CMK (cell line): Measurements from ENCODE around the gene ABL1.
"Not testable (repeated sequence)": the region's sequence is repeated elsewhere in the genome, so short reads cannot be mapped to it uniquely, and the experiment has no call there.

Experiments
- DNase-seq: peaks from one replicate; pipeline ENCODE4 v3.0.0-alpha.2; 2010; ENCODE audit warnings: low read depth

The ABL1 gene

DNA sequence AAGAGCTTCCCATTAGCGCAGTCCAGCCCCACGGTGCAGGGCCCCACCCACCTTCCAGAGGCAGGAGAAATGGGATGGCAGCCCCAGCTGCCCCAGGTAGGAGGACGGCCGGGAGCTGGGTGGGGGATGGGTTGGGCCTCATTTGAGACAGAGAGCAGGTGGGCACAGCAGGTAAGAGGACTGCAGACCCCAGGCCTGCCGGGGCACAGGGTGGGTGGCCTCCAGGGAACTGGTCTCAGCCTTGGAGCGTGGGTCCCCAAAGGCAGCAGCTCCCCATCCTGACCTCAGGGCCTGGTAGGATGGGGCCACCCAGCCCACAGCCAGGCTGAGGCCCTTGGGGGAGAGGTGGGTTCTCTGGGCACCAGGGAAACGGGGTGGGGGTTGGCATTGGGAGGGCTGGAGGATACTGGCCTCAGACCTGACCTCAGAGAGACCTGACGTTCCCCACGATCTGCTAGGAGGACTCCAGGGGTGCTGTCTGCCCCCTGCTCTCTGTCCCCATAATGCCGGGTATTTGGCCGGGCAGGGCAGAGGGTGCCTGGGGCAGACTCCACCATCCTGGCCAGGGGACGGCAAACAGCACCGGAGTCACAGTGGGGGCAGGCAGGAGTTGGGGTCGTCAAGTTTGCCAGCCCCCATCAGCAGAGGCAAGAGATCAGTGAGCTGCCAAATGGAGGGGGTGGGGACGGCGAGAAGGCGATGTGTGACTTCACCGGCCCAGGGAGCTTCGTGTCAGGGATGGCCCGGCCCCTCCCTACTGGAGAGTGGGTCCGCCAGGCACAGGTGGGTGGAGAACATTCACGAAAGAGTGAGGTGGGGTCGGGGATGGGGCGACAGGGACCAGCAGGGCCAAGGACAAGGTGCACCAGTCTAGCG lies 68.4 kb downstream of the ABL1 start:
- no peak for DNase-seq

DNA sequence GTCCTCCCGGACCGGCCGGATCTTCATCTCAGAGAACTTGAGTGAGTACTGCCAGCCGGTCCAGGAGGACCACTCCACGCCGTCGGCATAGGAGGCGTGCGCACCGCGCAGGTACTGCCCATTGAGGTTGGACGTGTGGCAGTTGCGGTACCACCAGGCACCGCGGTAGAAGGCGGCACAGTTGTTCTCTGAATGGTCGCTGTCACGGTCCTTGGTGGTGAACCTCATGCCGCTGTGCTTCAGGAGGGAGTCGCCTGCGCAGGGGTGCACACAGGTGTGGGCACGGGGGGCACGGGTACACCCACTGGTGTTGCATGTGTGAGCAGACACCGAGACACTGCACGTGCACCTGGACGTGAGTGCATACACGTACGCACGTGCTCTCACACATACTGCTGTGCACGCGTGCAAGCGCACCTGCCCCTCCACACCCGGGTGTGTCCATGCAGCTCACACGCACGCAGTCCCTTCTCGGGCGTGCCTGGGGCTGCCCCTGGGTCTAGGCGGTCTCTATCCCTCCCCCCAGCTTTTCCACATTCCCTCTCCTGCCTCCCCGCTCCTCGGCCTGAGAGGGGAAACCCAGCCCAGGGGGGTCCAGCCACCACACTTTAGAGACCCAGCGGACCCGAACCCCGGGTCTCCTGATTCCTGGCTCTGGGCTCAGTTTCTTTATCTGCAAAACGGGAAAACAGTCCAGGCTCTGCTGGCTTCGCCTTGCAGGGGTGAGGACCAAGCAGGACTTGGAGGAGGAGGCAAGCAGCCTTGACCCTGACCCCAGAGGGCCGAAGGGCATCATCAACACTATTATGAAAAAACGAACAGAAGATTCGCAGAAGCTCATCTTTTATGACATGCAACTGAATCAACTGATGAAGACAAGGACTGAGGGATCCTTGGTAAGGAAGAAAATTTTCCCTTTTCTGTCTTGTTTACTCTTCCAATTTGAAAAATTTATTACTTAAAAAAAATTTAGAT lies 69.3 kb downstream of the ABL1 start:
- no peak for DNase-seq

DNA sequence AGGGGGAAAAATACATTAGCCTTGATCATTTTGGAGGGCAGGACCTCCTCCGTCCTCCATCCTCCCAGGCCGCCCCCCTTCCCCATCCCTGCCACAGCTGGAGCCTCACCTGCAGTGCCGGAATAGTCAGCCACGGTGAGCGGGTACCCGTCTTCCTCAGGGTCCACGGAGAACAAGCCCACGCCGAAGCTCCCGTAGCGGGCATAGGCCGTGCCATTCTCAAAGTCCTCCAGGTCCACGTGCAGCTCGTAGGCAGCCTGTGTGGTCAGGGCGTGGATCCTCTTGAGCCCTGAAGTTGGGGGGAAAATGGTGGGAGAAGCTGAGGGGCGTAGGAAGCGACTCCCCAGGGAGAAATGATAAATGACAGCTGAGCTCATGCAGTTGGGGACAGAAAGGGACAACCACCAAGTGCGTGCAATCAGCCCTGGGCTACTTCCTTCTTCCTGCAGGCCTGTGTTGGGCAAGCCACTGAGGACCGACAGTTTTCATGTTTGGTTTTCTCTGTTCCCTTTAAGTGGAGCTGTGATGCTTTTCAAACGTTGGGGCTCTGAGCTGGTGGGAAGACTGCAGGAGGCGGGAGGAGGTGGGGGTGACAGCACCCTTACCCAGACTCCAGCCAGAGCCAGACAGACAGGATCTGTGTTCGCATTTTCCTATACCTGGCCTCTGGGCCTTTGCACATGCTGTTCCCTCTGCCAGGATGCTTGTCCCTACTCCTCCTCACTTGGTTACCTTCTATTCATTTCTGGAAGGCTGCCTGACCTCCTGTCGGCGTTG lies 70.3 kb downstream of the ABL1 start:
- DNase-seq, result no peak

DNA sequence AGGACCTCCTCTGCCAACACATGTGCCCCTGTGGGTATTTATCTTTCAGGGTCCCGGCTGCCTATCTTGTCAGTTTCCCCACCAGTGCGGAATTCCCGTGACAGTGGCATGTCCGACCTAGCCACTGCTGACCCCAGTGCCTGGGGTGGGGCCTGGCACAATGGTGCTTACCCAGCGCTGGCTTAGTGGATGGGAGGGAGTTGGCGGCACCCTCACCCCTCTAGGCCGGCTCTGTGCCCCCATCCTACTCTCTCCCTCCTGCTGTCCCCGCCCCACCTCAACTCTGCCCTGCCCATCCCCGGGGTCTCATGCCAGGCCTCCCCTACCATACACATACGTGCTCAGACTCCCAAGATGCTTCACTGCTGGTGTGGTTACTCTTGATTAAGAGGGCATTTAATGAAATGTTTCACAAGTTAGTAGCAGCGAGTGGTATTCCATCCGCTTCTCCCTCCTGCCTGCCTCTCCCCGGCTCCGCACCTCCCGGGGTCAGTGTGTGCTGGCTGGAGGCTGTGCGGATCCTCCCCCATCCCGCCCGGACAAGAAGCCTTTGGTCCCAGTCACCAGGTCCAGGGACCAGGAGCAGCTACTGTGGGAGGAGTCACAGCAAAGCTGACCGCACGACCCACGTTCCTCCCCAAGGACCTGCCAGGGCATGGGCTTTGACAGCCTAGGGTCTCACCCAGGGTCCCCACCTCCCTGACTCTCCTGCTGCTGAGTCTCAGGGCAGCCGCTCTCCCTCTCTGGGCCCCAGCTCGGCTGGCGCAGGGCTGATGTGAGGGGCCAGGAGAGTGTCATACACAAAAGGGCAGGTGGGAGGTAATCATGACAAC lies 71.1 kb downstream of the ABL1 start:
- DNase-seq, result no peak

DNA sequence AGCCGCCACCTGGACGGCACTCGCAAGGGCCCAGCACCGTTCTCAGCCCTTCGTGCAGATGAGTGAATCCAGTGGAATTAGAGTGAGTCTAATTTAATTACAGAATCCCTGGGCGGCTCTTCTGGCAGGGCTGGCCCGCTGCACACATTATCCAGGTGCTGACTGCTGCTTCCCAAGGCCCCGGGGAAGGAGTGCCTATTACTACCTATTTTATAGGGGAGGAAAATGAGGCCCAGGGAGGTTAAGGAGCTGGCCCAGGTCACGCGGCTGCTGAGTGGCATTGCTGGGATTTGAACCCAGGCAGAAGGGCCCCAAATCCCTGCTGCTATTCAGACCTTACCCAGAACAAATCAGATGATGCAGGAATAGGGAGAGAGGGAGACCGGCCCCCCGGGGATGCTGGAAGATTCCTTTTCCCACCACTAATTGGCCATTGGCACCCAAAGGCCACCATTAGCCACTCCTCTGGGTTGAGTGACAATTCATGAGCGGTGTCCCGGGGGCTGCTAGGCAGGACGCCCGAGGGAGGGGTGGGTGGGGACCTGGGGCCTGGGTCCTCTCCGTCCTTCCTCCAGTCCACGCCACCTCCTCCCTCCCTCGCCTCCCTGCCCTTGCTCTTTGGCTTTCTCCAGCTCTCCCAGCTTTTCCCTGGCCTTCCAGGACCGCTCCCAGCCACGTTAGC lies 71.8 kb downstream of the ABL1 start:
- no peak for DNase-seq

DNA sequence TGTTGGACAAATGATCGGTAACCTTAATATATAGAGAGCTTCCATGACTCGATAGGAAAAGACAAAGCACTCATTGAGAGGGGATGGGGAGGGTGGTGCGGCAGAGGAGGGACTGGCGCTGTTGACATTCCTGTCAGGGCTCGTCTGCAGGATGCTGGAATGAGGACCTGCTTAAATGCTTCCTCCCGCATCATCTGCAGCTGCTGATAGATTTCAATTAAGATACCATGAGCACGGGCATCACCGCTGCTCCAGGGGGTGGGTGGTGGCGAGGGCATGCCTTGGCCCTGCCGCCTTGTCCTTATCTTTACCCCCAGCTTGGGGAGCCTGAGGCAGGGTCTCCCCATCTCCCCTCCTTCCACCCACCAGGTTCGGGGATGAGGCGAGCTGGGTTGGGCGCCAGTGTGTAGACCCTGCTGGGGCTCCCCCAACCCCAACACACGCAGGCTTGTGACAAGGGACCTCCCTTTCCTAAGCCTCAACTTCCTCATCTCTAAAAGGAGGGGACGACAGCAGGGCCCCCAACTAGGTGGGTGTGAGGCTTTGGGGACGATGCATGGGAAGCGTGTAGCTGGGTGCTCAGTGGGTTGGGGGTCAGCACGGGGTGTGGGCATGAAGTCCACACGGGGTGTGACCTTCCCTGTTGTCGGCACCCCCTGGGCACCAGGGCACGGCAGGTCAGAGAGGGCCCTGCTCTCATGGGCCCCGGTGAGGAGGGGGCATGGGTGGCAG lies 73.3 kb downstream of the ABL1 start:
- no peak for DNase-seq

DNA sequence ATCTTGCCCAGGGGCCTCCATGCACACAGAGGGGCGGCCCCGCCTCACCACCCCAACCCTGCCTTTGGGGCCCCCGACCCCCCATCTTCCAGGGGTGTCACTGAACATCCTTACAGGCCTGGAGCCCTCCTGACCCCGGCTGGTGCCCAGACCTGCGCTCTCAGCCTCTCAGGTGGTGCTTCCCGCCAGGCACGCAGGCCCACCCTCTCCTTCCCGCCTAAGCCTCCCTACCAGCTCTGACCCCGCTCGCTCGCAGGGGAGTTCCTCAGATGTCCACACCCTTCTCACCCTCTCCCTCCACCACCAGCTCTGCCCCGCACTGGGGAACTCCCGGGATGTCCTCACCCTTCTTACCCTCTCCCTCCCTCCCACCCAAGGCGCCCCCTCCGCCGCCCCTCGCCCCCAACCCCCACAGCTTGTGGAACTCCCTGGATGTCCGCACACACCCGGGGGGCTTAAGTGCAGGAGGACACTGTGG lies 73.9 kb downstream of the ABL1 start:
- DNase-seq, result no peak

DNA sequence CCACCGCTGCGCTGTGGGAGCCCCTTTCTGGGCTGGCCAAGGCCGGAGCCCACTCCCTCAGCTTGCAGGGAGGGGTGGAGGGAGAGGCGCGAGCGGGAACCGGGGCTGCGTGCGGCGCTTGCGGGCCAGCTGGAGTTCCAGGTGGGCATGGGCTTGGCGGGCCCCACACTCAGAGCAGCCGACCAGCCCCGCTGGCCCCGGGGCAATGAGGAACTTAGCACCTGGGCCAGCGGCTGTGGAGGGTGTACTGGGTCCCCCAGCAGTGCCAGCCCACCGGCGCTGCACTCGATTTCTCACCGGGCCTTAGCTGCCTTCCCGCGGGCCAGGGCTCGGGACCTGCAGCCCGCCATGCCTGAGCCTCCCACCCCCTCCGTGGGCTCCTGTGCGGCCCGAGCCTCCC lies 75.0 kb downstream of the ABL1 start:
- not testable (repeated sequence) for DNase-seq

DNA sequence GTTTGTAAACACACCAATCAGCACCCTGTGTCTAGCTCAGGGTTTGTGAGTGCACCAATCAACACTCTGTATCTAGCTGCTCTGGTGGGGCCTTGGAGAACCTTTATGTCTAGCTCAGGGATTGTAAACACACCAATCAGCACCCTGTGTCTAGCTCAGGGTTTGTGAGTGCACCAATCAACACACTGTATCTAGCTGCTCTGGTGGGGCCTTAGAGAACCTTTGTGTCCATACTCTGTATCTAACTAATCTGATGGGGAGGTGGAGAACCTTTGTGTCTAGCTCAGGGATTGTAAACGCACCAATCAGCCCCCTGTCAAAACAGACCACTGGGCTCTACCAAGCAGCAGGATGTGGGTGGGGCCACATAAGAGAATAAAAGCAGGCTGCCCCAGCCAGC lies 75.6 kb downstream of the ABL1 start:
- not testable (repeated sequence) for DNase-seq

DNA sequence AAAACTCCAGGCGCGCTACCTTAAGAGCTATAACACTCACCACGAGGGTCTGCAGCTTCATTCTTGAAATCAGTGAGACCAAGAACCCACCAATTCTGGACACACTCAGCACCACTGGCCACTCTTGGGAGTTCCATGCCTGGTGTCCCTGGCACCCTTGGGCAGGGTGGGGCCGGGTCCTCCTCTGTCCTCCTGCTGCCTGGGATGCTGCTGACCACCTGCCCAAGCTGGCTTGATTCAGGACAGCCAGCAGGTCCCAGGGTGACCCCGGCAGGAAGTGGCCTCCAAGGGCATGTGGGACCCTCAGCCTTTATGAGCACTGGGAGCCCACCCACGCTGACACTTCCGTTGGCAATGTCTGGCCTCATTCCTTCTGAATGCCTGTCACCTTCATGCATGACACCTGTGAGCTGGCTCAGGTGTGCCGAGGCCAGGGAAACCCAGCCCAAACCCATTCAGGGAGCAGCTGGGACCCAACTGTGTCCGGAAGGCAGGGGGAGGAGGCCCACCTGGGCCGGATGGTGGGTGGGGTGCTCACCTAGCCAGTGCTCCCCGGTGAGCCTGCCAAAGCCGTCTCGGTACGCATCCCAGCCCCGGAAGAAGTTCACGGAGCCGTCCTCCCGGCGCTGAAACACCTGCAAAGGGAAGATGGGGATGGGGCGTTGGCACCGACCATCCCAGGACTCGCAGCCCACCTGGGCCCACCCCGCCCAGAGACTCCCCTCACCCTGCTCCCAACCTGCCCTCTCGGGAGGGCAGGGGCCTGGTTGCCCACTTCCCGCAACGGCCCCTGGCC lies 76.4 kb downstream of the ABL1 start:
- DNase-seq, result no peak

DNA sequence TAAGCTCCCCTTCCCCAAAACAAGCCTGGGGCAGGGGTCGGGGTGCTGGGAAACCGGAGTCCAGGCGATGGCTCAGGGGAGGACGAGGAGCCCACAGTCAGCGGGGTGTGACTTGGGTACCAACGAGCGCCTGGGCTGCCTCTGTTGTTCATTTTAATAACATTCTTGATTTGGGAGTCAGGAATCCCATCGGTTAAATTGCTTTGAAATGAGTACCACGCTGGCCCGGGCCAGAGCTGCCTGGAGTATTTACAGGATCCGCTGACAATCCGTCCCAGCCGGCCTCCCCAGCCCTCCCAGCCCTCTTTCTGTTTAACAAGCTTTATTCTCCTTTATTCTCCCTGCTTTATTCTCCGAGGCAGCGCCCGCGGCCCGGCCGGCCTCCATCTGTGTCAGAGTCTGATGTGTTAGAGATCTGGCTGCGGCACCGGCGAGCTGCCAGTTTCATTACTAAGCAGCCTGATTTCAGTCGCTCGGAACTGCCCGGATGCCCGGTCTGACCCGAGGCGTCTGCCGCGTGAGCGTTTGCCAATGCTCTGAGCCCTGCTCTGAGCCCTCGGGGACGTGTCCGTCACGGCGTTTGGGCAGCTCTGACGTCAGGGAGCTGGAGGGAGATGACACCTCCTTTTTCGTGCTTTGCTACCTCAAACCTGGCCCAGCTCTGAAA lies 78.0 kb downstream of the ABL1 start:
- DNase-seq, result no peak

DNA sequence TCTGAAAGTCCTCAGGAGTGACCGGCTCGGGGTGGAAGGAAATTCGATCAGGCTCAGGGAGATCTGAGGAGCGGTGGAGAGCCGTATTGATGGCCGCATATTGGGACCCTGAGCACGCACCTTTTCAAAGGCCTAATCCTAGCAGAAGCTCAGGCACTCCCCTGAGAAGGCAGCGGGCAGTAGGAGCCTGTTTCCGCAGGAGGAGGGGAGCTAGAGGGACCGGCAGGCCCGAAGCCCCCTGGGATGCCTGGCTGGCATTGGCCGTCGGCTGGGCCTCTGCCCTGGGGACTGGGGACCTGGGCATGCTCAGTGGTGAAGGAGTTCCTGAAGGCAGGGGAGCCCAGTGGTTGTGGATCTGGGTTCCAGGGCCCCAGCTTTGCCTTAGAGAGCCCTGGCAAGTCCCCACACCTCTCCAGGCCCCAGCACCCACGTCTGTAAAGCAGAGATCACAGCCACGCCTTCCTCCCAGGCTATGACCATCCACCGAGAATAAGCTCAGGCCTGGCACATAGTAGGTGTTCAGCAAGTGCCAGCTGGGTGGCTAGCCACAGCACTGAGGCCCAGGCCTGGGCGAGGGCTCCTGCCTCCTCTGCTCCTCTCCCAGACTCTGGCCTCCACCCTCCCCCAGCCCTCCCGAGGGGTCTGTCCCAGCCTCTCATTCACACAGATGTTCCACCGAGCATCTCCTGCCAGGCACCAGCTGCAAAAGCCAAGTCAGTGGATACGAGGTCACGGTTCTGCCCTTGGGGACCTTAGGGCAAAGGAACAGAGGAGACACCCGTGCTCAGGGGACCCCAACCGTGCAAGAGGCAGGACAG lies 78.8 kb downstream of the ABL1 start:
- DNase-seq, result no peak

DNA sequence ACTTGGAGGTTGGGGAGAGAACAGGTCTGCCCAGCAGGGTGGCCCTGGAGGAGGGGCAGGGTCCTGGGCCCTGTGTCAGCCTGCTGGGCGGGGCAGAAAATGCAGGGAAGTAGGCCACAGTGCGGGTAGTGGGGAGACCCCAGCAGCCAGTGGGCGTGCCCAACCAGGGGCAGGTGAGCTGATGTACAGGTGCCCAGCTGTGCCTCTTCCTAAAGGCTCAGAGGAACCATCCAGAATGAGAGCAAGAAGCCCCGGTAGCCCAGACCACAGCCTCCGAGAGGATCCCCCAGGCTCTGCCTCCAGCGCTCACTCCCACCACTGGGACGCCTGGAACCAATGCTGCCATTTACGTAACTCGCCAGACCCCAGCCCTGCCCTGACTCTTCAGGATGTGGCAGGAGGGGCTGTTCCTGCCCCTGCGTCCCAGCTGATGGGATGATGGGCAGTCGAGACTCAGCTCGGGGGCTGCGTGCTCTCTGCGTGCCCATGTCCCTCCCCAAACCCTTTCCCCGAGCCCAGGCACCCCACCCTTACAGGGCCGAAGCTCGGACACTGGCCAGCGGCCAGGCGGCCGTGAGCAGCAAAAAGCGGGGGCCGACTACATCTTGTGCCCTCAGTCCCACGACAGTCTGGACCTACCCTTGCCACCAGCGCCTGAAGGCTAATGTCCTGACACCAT lies 79.5 kb downstream of the ABL1 start:
- no peak for DNase-seq

DNA sequence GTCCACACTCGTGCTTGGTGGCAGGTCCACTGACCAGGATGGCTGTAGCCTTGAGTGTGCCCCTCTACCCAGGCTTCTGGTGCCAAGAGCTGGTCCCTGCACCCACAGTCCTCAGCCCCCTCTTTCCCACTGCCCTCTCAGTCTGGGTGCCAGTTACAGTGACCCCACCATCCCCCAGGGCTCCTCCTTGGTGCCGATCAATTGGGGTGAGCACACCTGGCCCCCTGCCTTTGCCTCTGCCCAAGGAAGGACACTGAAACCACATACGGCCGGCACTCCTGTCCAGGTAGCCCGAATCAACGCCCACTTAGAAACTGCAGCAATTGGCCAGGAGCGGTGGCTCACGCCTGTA lies 80.0 kb downstream of the ABL1 start:
- DNase-seq, result no peak

DNA sequence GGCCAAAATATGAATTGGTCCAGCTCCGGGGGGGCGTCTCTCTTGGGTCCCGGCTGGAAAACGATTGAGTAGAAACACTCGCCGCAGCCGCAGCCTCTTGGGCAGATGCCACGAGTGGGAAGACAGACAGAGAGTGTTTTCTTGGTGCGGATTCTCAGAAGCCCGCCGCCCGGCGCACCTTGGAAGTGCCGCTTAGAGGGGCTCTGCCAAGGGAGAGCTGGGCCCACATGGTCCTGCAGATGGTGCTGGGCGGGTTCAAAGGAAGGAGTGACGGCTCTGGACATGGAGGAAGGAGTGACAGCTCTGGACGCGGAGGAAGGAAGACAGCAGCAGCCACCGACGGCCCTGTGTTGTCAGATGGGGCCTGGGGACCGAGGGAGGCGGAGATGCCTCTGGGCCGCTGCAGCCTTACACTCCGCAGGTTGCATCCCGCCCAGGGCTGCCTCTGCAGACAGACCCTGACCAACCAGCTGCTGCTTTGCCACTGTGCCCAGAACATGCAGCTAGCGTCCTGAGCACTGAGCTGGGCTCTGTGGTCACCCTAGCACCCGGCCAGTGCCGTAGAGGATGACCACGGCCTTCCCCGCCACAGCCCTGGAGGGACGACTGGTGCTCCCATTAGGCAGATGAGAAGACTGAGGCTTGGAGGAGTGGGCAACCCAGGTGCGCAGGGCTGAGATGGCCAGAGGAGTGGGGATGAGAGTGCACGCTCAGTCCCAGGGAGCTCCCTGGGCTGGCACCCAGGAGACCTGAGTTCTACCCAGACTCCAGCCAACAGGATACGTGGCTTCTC lies 82.3 kb downstream of the ABL1 start:
- DNase-seq, result no peak
